ENCODE data around the gene LHX5.
A peak's percentile ranks its signal among the peaks of the same experiment; 100 is the strongest.

Gene LHX5

DNA sequence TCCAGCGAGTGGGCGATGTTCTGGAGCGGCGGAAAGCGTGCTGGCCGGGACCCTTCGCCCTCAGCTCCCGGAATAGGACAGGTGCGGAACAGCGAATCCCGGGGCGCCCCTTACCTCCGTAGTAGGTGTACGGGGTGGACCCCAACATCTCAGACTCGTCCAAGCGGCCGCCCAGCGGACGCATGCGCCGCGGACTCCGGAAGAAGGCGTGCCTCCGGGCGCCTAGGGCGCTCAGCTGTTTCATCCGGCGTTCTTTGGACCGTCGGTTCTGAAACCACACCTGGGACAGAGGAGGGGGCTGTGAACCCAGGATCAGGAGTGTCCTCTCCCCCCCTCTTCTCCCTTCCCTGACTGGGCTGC, 4.5 kb downstream of the LHX5 start:
- H3K9me3 Mint-ChIP-seq: no peaks in the 10 kb centered on the region
- H3K36me3 Mint-ChIP-seq (ENCODE audit: insufficient read depth): no peaks in the 10 kb centered on the region
- peaks cover 21% of the 10 kb centered on the region for H3K4me1 Mint-ChIP-seq
- peaks cover 92% of the 10 kb centered on the region for H3K27me3 Mint-ChIP-seq
- peak overlapping the region; percentile 23 for H3K4me3 Mint-ChIP-seq
- no peak overlapping the region for H3K27ac Mint-ChIP-seq (ENCODE audit: low read depth)
- DNase-seq (ENCODE audit: low spot score in 2 of 2) (no peak), ATAC-seq (replicated peaks; ENCODE audit: extremely low read depth, poor library complexity, severe bottlenecking) (no peak)

DNA sequence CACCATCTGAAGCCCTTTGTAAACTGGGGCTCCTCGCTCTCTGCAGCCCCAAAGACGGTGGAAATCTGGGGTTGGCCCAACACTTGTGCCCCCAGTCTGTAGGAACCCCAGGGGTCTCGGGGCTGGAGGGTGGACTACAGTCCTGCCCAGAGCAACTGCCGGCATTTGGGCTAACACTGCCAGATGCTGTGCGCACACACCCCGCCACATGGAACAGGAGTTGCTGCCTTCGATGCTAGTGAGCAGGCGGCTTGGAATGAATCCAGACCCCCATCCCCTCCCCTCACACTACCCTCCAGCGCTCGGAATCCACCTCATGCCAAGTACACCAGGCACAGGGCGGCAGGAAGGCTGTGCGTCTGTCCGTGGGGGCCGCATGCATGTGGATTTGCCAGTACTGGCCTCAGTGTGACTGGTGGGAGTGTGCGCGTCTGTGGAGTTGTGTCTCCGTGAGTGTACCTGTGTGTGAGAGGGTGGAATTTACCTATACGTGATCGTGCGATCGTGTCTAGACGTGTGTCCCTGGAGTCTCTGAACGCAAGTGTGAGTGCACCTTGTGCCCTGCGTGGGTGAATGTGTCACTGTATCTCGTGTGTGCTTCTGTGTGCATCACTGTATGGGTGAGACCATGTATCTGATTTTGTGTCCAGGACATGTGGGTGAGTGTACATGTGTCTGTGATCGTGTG, 5.1 kb downstream of the LHX5 start:
- peaks cover 21% of the 10 kb centered on the region for H3K4me1 Mint-ChIP-seq
- peak overlapping the region; percentile 49 for H3K4me3 Mint-ChIP-seq
- no peak for ATAC-seq (replicated peaks; ENCODE audit: extremely low read depth, poor library complexity, severe bottlenecking)
- peaks cover 92% of the 10 kb centered on the region for H3K27me3 Mint-ChIP-seq
- DNase-seq (ENCODE audit: low spot score in 2 of 2): no peak
- no peaks in the 10 kb centered on the region for H3K9me3 Mint-ChIP-seq
- H3K27ac Mint-ChIP-seq (ENCODE audit: low read depth): no peak overlapping the region
- H3K36me3 Mint-ChIP-seq (ENCODE audit: insufficient read depth): no peaks in the 10 kb centered on the region

DNA sequence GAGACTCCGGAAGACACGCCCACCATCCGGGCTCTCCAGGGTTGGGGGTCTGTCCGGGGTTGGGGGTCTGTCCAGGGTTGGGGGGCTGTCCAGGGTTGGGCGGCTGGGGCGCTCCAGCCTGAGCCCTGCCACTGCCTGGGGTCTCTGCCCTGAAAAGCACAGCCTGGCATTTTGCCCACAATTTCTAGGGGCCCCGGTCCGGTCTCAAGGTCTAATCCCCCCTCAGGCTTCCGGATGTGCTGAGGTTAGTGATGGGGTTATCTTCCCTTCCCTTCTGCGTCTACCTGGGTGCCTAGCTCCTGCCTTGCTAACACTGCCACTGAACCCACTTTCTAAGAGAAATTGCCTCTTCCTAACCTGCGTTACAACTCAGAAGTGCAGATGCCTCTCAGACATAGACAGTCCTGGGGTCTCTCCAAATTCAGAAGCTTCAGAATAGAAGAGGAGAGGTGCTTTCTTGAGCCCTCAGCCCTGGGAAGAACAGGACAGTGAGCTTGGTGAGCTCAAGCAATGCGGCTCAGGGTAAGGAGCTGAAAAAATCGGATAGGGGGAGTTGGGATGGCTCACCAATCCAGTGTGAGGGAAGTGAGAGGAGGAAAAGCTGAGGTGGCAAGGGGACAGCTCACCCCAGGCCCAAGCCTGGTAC, 5.7 kb downstream of the LHX5 start:
- DNase-seq (ENCODE audit: low spot score in 2 of 2) (no peak), ATAC-seq (replicated peaks; ENCODE audit: extremely low read depth, poor library complexity, severe bottlenecking) (no peak)
- peak overlapping the region; percentile 49 for H3K4me3 Mint-ChIP-seq

DNA sequence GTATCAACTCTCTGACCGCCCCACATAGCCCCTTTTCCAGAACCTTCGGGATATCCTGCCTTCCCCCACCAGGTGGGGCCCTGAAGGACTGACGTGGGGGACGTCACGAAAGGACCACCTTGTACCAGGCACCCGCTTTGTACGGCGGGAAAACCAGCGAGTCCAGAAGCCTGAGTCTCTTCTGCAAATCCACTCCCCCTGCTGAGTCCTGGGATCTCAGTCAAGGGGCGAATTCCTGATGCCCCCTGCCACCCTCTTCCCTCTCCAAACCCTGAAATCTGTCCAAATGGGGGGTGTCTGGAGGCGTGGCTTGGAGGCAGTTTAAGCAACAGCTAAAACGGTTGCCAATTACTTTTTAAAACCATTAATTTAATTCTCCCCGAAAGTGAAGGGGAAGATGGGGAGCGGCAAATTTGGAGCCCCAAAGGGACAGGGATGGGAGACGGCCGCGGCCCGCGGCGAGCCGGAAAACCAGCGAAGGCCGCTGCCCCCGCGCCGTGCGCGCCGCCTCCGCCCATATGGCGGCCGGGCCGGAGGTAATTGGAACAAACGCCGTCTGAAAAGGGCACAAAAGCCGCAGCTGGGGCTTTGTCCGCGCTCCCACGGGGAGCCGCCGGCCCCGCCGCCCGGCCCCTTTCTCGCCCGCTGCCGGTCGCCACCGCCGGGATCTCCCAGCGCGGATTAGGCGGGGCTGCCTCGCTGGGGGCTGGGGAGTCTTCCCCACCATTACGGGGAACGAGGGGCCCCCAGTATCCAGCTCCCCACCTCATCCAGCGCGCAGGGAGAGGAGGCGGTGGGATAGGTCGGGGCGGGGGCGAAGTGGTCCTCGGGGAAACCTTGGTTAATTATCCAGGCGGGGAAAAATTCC, 6.6 kb downstream of the LHX5 start:
- ATAC-seq (replicated peaks; ENCODE audit: extremely low read depth, poor library complexity, severe bottlenecking) (no peak), DNase-seq (ENCODE audit: low spot score in 2 of 2) (no peak)
- Mint-ChIP-seq H3K9me3 (no peaks in the 10 kb centered on the region), H3K4me1 (peaks cover 21% of the 10 kb centered on the region), H3K27ac (ENCODE audit: low read depth) (no peak overlapping the region), H3K36me3 (ENCODE audit: insufficient read depth) (no peaks in the 10 kb centered on the region), H3K4me3 (no peak overlapping the region), H3K27me3 (peaks cover 96% of the 10 kb centered on the region)

More for the DNA sequence above, 5.7 kb downstream of the LHX5 start:
- H3K27me3 Mint-ChIP-seq: peaks cover 96% of the 10 kb centered on the region
- H3K9me3 Mint-ChIP-seq: no peaks in the 10 kb centered on the region
- H3K36me3 Mint-ChIP-seq (ENCODE audit: insufficient read depth): no peaks in the 10 kb centered on the region
- peaks cover 21% of the 10 kb centered on the region for H3K4me1 Mint-ChIP-seq
- H3K27ac Mint-ChIP-seq (ENCODE audit: low read depth): no peak overlapping the region

DNA sequence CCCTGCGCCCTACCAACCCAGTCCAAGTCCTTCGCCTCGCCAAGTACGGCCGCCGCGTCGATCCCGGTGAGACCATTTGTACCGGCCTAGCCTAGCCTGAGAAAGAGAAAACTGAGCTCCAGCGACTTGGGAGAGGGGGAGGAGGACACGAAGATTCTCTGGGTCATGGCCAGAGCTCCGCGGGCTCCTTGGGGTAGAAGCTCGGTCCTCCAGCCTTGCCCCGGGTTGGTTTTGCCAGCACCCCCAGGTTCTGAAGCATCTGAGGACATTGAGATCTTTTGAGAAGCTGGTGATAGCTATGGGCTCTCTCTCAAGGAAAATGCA, 7.3 kb downstream of the LHX5 start:
- H3K36me3 Mint-ChIP-seq (ENCODE audit: insufficient read depth): no peaks in the 10 kb centered on the region
- peaks cover 96% of the 10 kb centered on the region for H3K27me3 Mint-ChIP-seq
- ATAC-seq (replicated peaks; ENCODE audit: extremely low read depth, poor library complexity, severe bottlenecking) (no peak), DNase-seq (ENCODE audit: low spot score in 2 of 2) (no peak)
- no peak overlapping the region for H3K4me3 Mint-ChIP-seq
- no peak overlapping the region for H3K27ac Mint-ChIP-seq (ENCODE audit: low read depth)
- no peaks in the 10 kb centered on the region for H3K9me3 Mint-ChIP-seq
- peaks cover 21% of the 10 kb centered on the region for H3K4me1 Mint-ChIP-seq

DNA sequence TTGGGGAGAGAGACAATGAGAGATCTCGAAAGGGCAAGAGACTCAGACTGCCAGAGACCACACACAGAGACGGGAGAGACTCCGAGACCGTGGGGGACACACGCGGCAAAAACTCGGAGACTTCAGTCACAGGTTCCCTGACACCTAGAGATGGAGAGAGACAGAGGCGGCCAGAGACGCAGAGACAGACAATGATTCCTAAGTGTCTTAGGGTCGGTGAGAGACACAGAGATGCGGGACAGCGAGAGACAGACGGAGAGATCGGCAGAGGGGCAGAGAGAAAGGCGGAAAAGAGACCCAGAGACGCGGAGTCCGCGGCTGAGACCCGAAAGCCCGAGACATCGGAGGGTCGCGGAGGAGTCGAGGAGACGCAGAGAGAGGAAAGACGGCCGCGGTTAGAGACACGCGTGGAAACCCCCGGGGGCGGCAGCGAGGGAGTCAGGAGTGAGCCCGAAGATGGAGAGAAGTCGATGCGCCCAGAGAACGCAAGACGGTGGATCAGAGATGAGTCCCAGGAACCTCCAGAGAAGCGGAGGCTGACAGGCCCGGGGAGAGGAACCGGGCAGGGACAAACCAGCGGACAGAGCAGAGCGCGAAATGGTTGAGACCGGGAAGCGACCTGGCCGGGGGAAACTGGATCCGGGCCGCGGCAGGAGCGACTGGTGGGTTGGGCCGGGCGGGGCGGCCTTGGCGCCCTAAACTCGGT, 7.8 kb downstream of the LHX5 start:
- peaks cover 96% of the 10 kb centered on the region for H3K27me3 Mint-ChIP-seq
- H3K27ac Mint-ChIP-seq (ENCODE audit: low read depth): no peak overlapping the region
- H3K9me3 Mint-ChIP-seq: no peaks in the 10 kb centered on the region
- H3K36me3 Mint-ChIP-seq (ENCODE audit: insufficient read depth): no peaks in the 10 kb centered on the region
- peaks cover 21% of the 10 kb centered on the region for H3K4me1 Mint-ChIP-seq
- DNase-seq (ENCODE audit: low spot score in 2 of 2) (no peak), ATAC-seq (replicated peaks; ENCODE audit: extremely low read depth, poor library complexity, severe bottlenecking) (no peak)
- H3K4me3 Mint-ChIP-seq: peak overlapping the region; percentile 62

DNA sequence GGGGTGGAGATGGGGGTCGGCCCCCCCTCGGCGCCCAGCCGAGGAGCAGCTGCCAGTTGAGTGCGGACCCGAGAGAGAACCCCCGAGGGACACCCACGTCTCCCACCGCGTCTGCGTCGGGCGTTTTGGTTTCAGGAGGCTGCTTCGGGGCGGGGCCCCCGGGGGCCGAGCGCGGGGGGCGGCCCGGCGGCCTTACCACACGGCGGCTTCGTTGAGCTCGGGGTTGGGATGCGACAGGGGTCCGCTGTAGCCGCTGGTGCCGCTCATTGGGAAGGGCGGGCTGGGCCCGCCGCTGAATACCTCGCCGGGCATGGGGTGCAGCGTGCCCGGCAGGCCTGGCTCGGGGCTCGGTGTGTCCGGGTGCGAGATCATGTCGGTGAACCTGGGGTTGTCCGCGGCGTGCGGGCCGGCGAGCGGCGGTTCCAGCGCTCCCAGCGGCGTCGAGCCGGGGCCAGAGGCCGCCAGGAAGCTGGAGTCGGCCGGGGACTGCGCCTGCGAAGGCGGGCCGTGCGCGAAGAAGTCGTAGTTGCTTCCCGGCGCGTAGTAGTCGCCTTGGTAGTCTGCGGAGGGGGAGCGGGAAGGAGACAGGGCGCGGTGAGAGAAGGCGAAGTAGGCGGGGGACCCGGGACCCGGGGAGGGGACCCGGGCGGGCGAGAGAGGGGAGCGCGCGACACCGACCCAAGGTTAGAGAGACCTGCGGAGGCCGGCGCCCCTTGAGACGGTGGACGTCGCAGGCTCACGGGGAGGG, 8.5 kb downstream of the LHX5 start:
- no peaks in the 10 kb centered on the region for H3K9me3 Mint-ChIP-seq
- H3K36me3 Mint-ChIP-seq (ENCODE audit: insufficient read depth): no peaks in the 10 kb centered on the region
- H3K27me3 Mint-ChIP-seq: peaks cover 96% of the 10 kb centered on the region
- no peak overlapping the region for H3K27ac Mint-ChIP-seq (ENCODE audit: low read depth)
- H3K4me3 Mint-ChIP-seq: peak overlapping the region; percentile 62
- peaks cover 21% of the 10 kb centered on the region for H3K4me1 Mint-ChIP-seq
- ATAC-seq (replicated peaks; ENCODE audit: extremely low read depth, poor library complexity, severe bottlenecking): no peak
- no peak for DNase-seq (ENCODE audit: low spot score in 2 of 2)

DNA sequence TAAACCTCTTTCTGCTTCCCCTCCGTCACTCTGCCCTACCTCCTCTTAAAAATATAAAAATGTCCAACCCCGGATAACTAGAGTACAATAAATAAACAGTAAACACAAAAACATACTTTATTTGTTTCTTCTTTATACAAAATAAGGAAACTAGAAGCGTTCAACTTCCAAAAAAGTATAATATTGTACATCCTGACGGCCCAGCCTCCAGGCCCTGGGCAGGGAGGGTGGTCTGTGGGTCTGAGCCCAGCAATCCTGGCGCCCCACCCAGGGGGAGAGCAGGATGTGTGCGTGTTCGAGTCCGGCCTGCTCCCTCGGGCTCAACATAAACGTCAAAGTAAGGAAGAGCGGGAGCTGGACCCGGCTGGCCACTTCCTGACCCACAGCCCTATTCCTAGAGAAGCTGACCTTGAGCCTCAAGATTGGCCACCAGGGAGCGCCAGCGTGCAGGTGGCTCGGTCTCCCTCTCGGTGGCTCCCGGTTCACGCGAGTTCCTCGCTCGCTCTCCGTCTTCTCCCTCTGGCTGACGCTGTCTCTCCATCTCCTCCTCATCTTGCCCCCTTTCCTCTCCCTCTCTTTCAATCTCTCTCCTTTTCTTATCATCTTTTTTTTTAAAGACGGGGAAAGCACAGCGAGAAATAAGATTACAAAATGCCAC, 9.4 kb downstream of the LHX5 start:
- DNase-seq (ENCODE audit: low spot score in 2 of 2): peak; percentile 37 to 44
- no peak overlapping the region for H3K27ac Mint-ChIP-seq (ENCODE audit: low read depth)
- H3K27me3 Mint-ChIP-seq: peaks cover 96% of the 10 kb centered on the region
- no peaks in the 10 kb centered on the region for H3K36me3 Mint-ChIP-seq (ENCODE audit: insufficient read depth)
- H3K4me1 Mint-ChIP-seq: peaks cover 21% of the 10 kb centered on the region
- H3K9me3 Mint-ChIP-seq: no peaks in the 10 kb centered on the region
- peak; percentile 64 for ATAC-seq (replicated peaks; ENCODE audit: extremely low read depth, poor library complexity, severe bottlenecking)
- H3K4me3 Mint-ChIP-seq: peak overlapping the region; percentile 62

DNA sequence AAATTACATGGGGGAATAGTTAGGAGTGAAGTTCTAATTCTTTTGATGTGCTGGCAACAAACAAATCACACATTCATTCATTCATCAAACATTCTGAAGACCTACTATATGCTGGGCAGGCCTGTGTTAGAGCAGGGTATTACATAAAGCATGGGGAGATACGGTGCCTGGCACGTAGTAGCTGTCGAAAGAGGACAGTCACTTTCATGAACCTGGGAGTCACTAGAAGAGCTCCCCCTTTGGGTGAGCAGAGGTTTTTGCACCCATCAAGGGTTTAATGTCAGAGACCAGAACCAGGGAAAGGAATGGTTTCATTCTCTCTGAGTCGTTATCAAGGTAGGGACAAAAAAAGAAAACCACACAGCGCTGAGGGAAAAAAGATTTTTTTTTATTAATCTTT, 10.0 kb downstream of the LHX5 start:
- ATAC-seq (replicated peaks; ENCODE audit: extremely low read depth, poor library complexity, severe bottlenecking) (no peak), DNase-seq (ENCODE audit: low spot score in 2 of 2) (no peak)
- Mint-ChIP-seq H3K27ac (ENCODE audit: low read depth) (no peak overlapping the region), H3K4me1 (peaks cover 21% of the 10 kb centered on the region), H3K4me3 (no peak overlapping the region), H3K27me3 (peaks cover 96% of the 10 kb centered on the region), H3K36me3 (ENCODE audit: insufficient read depth) (no peaks in the 10 kb centered on the region), H3K9me3 (no peaks in the 10 kb centered on the region)

DNA sequence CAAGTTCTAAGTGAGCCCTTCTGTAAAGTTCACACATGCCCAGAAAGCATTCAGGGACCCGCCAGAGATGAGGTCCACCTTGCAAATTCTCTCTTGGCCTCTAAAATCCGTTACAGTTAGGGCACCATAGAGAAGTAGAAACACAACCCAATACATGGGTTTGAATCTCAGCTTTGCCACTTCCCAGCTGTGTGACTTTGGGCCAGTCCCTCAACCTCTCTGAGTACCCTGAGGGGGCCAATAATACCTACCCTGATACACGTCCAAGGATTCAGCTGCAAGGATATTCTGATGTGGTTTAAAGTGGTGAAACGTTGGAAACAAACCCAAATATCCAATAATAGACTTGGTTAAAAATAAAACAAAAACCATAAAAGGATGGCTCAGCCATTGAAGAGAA, 11.7 kb downstream of the LHX5 start:
- no peak overlapping the region for H3K4me3 Mint-ChIP-seq
- ATAC-seq (replicated peaks; ENCODE audit: extremely low read depth, poor library complexity, severe bottlenecking): no peak
- H3K27me3 Mint-ChIP-seq: peaks cover 89% of the 10 kb centered on the region
- H3K9me3 Mint-ChIP-seq: no peaks in the 10 kb centered on the region
- H3K27ac Mint-ChIP-seq (ENCODE audit: low read depth): no peak overlapping the region
- H3K36me3 Mint-ChIP-seq (ENCODE audit: insufficient read depth): no peaks in the 10 kb centered on the region
- H3K4me1 Mint-ChIP-seq: peaks cover 18% of the 10 kb centered on the region
- DNase-seq (ENCODE audit: low spot score in 2 of 2): no peak

DNA sequence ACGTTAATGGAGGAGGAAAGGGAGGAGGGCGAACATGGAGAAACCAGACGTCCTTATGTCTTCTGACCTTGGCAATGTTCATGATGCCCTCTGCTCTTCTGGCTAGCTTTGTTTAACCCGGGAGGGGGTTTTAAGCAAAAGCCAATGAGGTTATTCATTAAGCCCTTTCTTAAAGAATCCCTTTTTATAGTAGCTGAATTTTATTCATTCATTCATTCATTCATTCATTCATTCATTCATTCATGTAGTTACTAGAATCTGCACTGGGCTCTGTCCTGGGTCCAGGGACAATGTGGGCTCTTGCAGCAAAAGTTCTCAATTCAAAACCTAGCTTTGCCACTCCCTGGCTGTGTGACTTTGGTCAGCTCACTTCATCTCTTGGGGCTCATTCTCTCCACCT, 14.0 kb downstream of the LHX5 start:
- no peak for DNase-seq (ENCODE audit: low spot score in 2 of 2)
- Mint-ChIP-seq H3K27ac (ENCODE audit: low read depth) (no peak overlapping the region), H3K27me3 (peaks cover 66% of the 10 kb centered on the region), H3K36me3 (ENCODE audit: insufficient read depth) (no peaks in the 10 kb centered on the region), H3K4me3 (no peak overlapping the region), H3K9me3 (no peaks in the 10 kb centered on the region), H3K4me1 (peaks cover 5% of the 10 kb centered on the region)
- ATAC-seq (replicated peaks; ENCODE audit: extremely low read depth, poor library complexity, severe bottlenecking): no peak

DNA sequence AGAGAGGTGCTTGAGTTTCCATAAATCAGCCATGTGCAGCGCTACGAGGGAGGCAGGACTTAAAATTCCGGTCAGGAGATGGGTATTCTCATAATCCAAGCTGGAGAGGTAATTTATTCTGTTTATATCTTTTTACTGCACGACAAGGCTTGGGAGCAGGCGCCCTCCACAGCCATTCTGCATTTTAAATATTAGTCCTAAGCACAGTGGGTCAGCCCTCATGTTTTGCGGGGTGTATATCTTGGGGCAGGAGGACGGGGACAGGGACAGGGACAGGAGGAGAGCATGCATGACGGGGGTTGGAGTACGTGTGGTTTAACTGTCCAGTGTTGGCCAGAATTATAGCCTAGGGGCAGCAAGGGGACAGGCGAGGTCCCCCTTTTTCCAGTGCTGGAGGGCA, 14.5 kb downstream of the LHX5 start:
- Mint-ChIP-seq H3K4me3 (no peak overlapping the region), H3K4me1 (no peaks in the 10 kb centered on the region), H3K27me3 (peaks cover 61% of the 10 kb centered on the region), H3K36me3 (ENCODE audit: insufficient read depth) (no peaks in the 10 kb centered on the region), H3K9me3 (no peaks in the 10 kb centered on the region), H3K27ac (ENCODE audit: low read depth) (no peak overlapping the region)
- ATAC-seq (replicated peaks; ENCODE audit: extremely low read depth, poor library complexity, severe bottlenecking) (no peak), DNase-seq (ENCODE audit: low spot score in 2 of 2) (no peak)
